Measurements from ENCODE around the gene TRIM50.
A peak's percentile ranks its signal among the peaks of the same experiment; 100 is the strongest.
"Not testable (repeated sequence)": the region's sequence is repeated elsewhere in the genome, so short reads cannot be mapped to it uniquely, and the experiment has no call there.

TRIM50 gene

DNA sequence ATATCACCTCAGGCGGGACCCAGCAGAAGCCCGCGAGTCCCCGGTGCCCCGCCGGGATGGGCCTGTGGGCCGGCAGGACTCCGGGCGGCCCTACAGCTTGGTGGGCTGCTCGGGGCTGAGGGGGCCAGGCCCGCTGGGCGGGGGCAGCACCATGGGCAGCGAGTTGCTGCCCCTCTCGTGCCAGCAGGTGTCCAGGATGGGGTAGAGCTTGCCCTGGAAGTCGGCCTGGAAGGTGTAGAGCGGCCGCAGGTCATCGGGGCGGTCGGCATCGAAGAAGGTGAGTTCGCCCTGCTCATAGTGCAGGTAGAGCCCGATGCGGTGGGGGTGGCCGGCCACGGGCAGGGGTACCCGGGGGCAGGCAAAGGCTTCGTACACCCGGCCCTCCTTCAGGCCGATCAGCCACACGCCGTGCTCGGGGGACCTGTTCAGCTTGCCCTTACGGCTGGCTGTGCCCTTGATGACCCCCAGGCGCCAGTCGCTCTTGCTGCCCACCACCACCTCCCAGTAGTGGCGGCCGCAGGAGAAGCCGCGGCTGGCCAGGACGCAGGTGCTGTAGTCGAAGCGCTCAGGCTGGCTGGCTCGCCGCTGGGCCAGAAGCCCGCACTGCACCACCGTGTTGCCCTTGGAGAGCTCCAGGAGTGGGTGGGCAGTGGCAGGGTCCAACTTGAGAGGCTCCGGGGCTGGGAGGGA, 14.9 kb downstream of the TRIM50 start:
- DNase-seq, result no peak

DNA sequence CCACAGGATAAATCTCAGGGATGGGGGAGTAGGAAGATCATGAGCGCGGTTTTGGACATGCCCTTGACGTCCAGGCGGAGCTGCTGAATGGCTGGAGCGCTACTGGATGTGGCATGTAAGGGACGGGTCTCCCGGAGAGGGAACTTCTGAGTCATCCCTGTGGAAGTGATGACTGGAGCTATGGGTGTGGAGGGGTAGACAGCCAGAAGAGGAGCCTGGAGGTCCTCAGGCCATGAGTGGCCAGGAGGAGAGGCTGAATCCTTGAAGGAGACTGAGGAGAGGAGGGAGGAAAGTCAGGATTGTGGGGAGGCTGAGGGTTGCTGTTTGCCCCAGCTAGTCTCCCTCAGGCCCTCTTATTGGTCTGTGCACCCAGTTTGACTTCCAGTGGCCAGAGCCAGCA, 16.5 kb downstream of the TRIM50 start:
- not testable (repeated sequence) for DNase-seq

DNA sequence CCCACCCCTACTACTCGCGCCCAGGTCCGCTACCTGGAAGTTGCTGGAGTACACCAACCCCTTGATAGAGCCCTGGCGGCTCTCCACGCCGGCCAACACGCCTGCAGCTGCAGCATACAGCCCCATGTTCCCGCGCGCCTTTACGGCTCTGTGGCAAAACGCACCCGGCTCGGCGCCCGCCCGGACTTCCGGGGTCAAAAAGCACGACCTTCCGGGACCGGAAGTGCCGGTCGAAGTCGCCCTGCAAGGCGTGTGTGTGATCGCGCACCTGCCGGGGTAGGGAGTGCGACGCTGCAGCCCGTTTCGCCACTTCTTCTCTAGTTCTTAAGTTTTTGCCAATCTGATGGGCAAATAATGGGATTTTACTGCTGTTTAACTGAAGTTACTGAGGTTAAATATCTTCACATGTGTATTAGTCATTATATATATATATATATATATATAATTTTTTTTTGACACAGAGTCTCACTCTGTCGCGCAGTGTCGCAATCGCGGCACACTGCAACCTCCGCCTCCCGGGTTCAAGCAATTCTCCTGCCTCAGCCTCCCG, 19.1 kb downstream of the TRIM50 start, which contains the start of gene NSUN5:
TSS of gene NSUN5 (minus strand) at position 162 of the 550 bp plus-strand sequence. CDS start at position 126, 36 bp downstream.
- peak; percentile 89 to 95 (median 92) for DNase-seq

DNA sequence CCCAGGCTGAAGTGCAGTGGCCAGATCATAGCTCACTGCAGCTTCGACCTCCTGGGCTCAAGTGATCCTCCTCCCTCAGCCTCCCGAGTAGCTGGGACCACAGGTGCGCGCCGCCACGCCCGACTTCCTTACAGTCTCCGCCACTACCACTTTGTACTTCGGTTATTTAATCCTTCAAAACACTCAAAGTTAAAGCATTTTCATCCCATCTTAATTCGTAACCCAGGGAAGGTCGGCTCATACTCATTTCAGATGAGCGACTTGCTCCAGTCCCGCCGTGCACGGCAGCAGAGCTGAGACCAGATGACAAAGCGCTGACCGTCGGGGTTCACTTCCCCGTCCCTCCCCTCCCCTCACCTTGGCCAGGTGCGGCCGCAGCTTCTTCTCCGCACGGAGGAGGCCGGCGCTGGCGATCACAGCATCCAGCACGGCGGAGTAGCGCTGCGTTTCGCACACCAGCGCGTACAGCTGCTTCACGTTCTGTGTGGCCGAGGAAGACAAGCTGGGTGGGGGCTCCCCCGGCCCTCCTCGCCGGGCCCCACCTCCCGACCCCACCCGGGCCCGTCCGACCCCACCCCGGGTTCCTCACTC, 19.7 kb downstream of the TRIM50 start:
- no peak for DNase-seq

DNA sequence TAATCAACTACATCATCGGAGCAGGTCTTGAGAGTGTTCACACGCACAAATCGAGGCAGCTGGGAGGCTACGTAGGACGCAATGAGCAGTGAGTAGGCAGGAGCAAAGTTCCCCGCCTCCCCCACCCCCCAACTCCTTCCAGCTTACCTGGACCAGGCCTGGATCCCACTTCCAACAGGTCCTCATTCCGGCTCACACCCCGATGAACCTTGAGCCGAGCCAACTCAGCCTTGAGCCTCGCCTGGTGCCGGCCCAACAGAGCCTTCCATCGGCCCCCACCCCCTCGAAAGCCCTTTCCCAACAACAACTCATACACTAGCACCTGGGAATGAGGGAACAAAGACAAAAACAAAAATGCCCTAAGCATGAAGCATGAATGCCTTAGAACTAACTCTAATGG, 20.4 kb downstream of the TRIM50 start:
- DNase-seq, result no peak

DNA sequence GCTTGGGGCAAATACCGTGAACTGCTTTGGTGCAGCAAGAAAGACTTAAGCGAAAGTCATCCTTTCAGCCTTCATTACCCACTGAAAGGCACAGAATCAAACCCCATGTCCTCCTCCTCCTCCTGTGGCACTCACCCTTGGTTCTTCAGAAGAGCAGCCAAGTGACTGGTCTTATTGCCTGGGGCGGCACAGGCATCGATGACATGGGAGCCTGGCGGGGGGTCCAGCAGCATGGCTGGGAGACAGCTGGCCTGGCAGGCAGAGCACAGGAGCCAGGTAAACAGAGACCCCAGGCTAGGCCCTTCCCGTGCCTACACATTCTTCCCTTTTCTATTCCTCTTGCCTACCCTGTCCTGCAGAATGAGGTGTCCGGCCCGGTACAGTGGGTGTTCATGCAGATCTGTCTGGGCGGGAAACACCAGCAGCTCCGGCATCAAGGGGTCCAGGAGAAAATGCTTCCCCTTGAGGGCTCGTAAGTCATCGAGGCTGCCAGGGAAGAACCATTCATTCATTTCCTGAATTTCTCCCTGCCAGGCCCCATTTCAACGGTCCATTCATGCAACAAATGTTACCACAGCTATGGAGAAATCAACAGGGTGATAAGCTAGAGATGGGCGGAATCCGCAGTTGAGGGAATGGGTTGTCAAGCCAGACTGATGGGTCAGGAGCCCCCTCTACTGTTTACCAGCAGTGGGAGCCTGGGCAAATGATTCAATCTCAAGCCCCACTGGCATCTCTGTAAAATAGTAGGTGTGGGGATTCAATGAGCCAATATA, 23.1 kb downstream of the TRIM50 start:
- not testable (repeated sequence) for DNase-seq

DNA sequence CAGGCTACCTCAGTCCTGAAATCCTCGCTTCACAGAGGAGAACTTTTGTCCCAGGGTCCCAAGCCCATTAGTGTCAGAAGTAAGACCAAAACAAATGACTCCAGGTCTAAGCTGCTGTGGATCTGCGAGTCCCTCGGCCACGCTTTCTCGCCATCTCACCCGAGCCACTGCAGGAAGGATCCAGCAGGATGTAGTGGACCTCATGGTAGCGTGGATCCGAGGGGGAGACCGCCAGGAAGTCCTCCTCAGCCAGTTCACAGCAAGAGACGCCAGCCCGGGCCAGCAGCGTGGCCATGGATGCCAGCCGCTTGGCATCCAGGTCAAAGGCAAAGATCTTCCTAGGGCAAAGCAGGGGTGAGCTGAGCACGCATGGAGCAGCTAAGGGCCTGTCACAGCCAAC, 23.8 kb downstream of the TRIM50 start:
- DNase-seq, result no peak

DNA sequence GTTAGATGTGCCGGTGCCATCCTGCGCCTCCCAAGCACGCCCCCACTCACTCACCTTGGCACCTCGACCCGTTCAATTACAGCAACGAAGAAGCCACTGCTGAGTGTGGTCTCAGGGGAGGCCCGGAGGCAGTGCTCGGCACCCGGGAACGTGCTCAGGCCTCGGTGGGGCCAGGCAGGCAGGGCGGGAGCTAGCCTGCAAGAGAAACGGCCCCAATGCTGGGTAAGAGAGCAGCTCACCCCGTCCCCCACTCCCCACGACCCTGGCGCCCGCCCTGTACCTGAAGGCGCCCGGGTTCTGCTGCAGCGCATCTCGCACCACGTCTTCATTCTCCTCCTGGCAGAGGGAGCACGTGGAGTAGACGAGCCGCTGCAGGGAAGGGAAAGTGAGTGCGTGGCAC, 24.3 kb downstream of the TRIM50 start:
- DNase-seq, result no peak

DNA sequence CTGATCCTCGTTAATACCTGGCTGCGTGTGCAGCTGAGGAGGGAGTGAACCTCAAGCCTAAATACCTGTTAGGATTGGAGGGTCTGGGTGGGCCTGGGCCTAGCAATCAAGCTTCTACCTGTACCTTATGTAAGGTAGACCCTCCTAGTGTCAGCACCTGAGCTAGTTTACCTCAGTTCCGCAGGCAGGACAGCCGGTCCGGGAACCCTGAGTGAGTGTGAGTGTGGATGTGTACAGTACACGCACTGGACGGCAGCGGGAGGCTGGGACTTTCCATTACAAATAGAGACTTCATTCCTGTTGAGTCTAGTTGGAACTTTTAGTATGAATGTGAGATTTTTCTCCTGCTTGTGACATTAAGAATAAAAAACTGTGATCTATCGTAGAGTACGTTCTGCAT, 25.0 kb downstream of the TRIM50 start:
- DNase-seq, result not testable (repeated sequence)

DNA sequence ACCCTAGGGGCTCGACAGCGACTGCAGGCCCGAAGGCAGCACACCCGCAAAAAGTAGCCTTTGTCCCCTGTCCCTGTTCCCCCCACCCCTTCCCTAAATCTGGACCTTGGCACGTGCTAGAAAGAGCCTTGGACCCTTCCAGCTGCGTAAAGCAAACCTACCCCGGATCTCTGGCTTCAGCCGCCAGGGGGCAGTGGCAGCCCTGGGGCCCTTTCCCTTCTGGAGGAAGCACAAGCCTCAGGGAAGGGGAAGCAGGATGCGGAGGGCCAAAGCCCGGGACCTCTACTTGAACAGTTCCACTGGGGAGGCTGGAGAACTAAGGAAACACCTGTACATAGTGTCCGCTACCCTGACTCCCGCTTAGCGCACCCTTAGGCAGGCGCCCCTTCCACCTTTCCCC, 26.8 kb downstream of the TRIM50 start:
- DNase-seq, result not testable (repeated sequence)

DNA sequence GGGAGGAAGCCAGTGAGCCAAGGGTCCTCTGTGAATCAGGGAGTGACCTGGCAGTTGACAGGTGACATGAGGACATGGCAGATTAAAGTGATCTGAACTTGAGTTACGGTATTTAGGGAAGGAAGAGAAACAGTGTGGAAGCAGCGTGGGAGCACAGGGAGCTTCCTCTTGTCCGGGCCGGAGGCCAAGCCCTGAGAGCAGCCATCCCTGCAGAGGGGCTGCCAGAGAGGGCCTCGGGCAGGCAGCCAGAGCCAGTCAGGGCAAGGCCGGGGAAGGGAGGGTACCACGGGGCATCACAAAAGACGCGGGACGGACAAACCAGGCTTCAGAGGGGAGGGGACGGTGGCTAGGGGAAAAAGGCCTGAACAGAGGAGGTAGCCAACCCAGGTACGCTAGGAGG, 28.1 kb downstream of the TRIM50 start:
- DNase-seq, result not testable (repeated sequence)

DNA sequence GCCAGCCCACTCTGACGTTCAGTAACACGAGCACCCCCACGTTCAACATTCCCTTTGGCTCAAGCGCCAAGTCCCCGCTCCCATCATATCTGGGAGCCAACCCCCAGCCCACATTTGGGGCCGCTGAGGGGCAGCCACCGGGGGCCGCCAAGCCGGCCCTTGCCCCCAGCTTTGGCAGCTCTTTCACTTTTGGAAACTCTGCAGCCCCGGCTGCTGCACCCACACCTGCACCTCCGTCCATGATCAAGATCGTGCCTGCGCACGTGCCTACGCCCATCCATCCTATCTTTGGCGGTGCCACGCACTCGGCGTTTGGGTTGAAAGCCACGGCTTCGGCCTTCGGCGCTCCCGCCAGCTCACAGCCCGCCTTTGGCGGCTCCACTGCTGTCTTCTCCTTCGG, 30.2 kb downstream of the TRIM50 start:
- DNase-seq, result not testable (repeated sequence)

DNA sequence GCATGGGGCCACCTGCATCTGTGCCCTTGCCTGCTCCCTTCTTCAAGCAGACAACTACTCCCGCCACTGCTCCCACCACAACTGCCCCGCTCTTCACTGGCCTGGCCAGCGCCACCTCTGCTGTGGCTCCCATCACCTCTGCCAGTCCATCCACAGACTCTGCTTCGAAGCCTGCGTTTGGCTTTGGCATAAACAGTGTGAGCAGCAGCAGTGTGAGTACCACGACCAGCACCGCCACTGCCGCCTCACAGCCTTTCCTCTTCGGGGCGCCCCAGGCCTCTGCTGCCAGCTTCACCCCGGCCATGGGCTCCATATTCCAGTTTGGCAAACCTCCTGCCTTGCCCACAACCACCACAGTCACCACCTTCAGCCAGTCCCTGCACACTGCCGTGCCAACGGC, 30.6 kb downstream of the TRIM50 start:
- not testable (repeated sequence) for DNase-seq

DNA sequence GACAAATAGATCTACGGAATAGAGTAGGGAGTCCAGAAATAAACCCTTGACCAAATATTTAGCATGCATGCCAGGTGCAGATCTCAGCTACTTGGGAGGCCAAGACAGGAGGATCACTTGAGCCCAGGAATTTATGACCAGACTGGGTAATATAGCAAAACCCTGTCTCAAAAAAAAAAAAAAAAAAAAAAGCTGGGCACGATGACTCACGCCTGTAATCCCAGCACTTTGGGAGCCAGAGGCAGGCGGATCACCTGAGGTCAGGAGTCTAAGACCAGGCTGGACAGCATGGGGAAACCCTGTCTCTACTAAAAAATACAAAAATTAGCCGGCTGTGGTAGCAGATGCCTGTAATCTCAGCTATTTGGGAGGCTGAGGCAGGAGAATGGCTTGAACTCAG, 50.7 kb downstream of the TRIM50 start:
- not testable (repeated sequence) for DNase-seq

DNA sequence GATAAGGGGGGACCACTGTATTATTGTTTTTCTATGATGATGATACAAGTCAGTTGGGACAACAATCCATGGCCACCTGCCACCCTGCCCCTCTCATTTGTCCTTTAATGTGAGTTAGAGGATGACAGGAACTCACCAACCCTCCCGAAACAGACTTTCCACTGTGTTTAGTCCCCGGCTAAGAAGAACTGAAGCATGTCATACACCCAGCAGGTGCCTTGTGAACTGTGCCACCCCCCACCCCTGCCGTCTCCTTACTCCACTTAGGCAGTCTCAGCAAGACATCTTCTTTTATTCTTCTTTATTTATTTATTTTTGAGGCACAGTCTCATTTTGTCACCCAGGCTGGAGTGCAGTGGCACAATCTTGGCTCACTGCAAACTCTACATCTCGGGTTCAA, 60.1 kb downstream of the TRIM50 start:
- DNase-seq, result not testable (repeated sequence)

DNA sequence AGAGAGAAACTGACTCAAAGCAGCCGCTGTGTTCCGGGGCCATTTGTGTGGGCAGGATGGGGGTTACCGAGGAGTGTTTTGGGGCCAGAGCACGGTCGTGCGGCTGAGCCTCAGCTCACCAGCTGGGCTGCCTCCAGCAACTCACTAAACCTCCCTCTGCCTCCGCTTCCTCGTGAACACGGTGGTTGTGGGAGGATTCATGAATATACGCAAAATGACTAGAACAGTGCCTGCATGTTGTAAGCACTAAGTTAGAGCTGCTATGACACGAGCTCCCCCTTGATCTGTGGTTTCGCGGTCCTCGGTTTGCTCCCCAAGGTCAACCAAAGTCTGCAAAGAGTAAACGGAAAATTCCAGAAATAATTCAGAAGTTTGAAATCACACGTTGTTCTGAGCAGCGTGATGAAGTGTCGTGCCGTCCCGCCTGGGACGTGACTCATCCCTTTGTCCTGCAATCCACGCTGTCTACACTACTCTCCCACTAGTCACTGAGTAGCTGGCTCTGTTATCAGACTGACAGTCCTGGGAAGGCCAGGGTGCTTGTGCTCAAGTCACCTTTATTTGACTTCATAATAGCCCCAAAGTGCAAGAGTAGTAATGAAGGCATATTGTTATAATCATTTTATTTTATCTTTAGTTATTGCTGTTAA, 61.0 kb downstream of the TRIM50 start:
- not testable (repeated sequence) for DNase-seq
